GM18951 (cell line): ENCODE data around the gene SVOPL.

Experiments used
- POLR2A ChIP-seq: IDR thresholded peaks from 4 replicates; pipeline ENCODE4 v1.6.1; 2011; ENCODE audit warnings: mild to moderate bottlenecking; ENCODE audit not compliant: insufficient read length, insufficient read depth; ENCODE audit errors: extremely low read depth
- in situ Hi-C: fragments of 300-500 bp; cut with MboI; formaldehyde crosslinking; loops from one replicate; pipeline ENCODE4 v1.12.0; 2022; ENCODE audit warnings: low sequenced_read_pairs, mixed read lengths, inconsistent platforms; ENCODE audit not compliant: unreplicated experiment

SVOPL gene

GRCh38 chr7:138590154-138590553, 111.0 kb downstream of the SVOPL start:
- TF ChIP-seq POLR2A = no peak
- in situ Hi-C loops = no loop called here

DNA sequence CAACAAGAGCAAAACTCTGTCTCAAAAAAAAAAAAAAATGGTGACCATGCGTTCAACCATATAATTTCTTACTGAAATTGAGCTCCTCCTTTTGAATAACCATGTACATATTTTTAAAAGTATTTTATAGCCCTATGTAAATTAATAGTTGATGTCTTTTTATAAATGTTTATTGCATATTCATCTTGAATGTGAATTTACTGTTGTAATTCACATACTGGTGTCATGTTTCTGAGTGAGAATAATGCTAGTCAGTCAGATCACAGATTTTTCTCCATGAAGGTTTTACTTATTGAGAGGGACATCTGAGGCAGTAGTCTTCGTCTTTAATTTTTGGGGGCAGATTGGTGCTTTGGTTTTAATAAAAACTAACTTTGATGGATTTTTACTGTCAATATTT, 112.2 kb downstream of the SVOPL start:
- in situ Hi-C loops = no loop called here
- TF ChIP-seq POLR2A = no peak

- in situ Hi-C loops = no loop called here
- TF ChIP-seq POLR2A = no peak
These were observed 113.7 kb downstream of the SVOPL start for GRCh38 chr7:138587485-138587884.

GRCh38 chr7:138585283-138585993, 115.7 kb downstream of the SVOPL start:
- in situ Hi-C loops = no loop called here
- TF ChIP-seq POLR2A = no peak

DNA sequence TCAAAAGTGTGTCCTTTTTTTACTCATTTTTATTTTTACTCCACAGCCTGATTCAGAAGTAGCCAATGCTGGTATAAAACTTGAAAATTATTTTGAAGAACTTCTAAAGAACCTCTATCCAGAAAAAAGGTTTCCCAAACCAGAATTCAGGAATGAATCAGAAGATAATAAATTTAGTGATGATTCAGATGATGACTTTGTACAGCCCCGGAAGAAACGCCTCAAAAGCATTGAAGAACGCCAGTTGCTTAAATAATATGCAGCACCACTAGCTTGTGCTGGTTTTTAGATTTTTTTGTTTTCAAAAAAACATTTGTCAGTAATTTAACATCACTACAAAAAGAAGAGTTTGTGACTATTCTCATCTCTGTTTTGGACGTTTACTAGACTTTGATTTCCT, 116.5 kb downstream of the SVOPL start:
- in situ Hi-C loops = no loop called here
- no peak for TF ChIP-seq POLR2A

DNA sequence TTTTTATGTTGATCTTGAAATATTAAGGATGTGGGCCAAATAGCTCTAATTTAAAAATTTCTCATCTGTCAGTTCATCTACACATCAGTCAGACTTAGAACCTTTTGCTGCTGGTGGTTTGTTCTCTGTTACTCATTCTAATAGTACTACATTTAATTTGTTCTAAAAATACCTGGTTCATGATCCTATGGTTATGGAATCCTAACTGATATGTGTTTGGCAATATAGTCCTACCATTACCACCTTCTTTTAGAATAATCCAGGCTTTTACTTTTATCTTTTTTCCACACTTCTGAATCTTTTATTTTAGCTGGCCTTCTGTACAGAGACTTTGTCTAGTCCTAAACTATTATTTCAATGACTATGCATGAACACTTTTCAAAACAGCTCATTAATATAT, 116.9 kb downstream of the SVOPL start:
- TF ChIP-seq POLR2A = no peak
- in situ Hi-C loops = no loop called here

GRCh38 chr7:138581065-138581464, 120.1 kb downstream of the SVOPL start:
- no peak for TF ChIP-seq POLR2A
- in situ Hi-C loops = no loop called here

GRCh38 chr7:138579671-138580070, 121.5 kb downstream of the SVOPL start:
- TF ChIP-seq POLR2A = no peak
- in situ Hi-C loops = no loop called here

GRCh38 chr7:138579136-138579535, 122.0 kb downstream of the SVOPL start:
- in situ Hi-C loops = no loop called here
- TF ChIP-seq POLR2A = no peak

DNA sequence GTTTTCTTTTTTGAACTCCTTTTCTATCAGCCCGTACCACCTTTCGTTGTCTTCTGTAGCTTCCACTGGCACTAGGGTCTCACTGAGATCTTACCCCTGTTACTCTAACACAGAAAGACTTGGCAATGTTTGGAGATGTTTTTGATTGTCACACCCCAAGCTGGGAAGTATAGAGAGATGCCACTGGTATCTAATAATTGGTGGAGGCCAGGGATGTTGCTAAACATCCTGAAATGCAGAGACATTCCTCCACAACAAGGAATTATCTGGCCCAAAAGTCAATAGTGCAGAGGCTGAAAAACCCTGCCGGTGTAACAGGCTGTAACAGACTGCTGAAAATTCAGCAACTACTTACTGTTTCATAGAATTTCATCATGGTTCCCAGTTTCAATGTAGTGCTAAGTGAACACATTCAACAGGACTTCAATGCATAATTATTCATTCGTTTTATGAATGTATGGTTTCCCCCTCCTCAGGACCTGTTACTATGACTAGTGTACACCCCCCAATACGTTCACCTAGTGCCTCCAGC, 125.2 kb downstream of the SVOPL start:
- no peak for TF ChIP-seq POLR2A
- in situ Hi-C loops = no loop called here

GRCh38 chr7:138573741-138574140, 127.4 kb downstream of the SVOPL start:
- in situ Hi-C loops = no loop called here
- no peak for TF ChIP-seq POLR2A

GRCh38 chr7:138570715-138571114, 130.4 kb downstream of the SVOPL start:
- no peak for TF ChIP-seq POLR2A
- in situ Hi-C loops = no loop called here

GRCh38 chr7:138569418-138569817, 131.7 kb downstream of the SVOPL start:
- in situ Hi-C loops = no loop called here
- no peak for TF ChIP-seq POLR2A

DNA sequence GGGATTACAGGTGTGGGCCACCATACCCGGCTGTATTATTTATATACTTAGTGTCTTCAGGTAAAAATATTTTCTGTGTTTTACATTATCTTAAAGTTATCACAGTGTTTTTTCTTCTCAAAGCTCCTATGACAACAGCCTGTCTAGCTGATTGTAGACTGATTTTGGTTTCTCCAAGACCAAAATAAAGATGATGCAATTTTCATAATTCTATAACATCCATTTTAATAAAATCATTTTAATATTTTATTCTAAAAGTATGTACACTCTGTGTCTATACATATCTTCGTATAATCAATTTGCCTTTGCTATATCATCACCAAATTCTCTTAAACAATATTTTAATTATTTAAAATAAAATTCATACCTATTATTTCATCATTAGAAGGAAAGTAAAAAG, 132.5 kb downstream of the SVOPL start:
- no peak for TF ChIP-seq POLR2A
- in situ Hi-C loops = no loop called here
